Testis (tissue), 3 donors: ENCODE measurements around the gene GPR176. TPM values are rescaled to one million over a fixed set of nuclear protein-coding genes. Genes with fewer than 3 reads are reported as not detected.

Source experiments
- DNase-seq: peaks from one replicate; pipeline ENCODE4 v3.0.0-alpha.2; 2019
- H3K27ac ChIP-seq, 2 donors: fragments of 200-600 bp; sonication (generic); one replicate each; pipeline ENCODE4 v1.5.1; 2019
- H3K27me3 ChIP-seq: fragments of 200-600 bp; sonication (generic); one replicate; pipeline ENCODE4 v1.5.1; 2019
- H3K36me3 ChIP-seq: fragments of 200-600 bp; sonication (generic); one replicate; pipeline ENCODE4 v1.5.1; 2017; ENCODE audit warnings: low read depth; ENCODE audit errors: missing control alignments
- H3K4me1 ChIP-seq: fragments of 200-600 bp; sonication (generic); one replicate; pipeline ENCODE4 v1.5.1; 2019
- H3K4me3 ChIP-seq, 2 donors: fragments of 200-600 bp; sonication (generic); one replicate each; pipeline ENCODE4 v1.5.1; 2017 to 2019
- H3K9me3 ChIP-seq: fragments of 200-600 bp; sonication (generic); one replicate; pipeline ENCODE4 v1.5.1; 2017
- CTCF ChIP-seq, 3 experiments: fragments of 450-650 bp in 2 of 3; fragments of 200-600 bp in 1 of 3; sonication (generic) in 1 of 3; IDR thresholded peaks; one replicate each; pipeline ENCODE4 v1.5.1; 2016 to 2019; ENCODE audit warnings: antibody characterized with exemption in 3 of 3, mild to moderate bottlenecking in 2 of 3, moderate library complexity in 1 of 3
- POLR2A ChIP-seq: fragments of 450-650 bp; IDR thresholded peaks from one replicate; pipeline ENCODE4 v1.6.1; 2017; ENCODE audit warnings: antibody characterized with exemption, mild to moderate bottlenecking, moderate library complexity
- WGBS, 2 donors: methylation state at CpG; one replicate each; pipeline ENCODE4 v1.1.5; 2018; 5-methylcytosine and 5-hydroxymethylcytosine counted together
- intact Hi-C: fragments of 100-400 bp; cut with DNase I; formaldehyde crosslinking; loops from one replicate; pipeline ENCODE4 v1.15.1; 2023; ENCODE audit warnings: low total_unique reads
- polyA plus RNA-seq: library from polyadenylated mRNA; stranded (reverse); fragments of 350-450 nt; fragmentation: Illumina TruSeq; extraction: RNeasy Lipid Tissue Mini Kit (QIAGEN cat#74804); gene quantifications from one replicate; pipeline ENCODE4 v1.2.3, GENCODE V29; 2014; ENCODE audit warnings: low read depth, low replicate concordance; ENCODE audit not compliant: insufficient read depth
- total RNA-seq, 2 donors: library from RNA; depleted of rRNA; stranded (reverse); fragments of >200 nt; gene quantifications; one replicate each; pipeline ENCODE4 v1.2.3, GENCODE V29; 2016

The GPR176 gene
- total and polyA plus RNA-seq, 3 donors from 2014 or later, result 22.0 to 34.1 (median 23.1) TPM

DNA sequence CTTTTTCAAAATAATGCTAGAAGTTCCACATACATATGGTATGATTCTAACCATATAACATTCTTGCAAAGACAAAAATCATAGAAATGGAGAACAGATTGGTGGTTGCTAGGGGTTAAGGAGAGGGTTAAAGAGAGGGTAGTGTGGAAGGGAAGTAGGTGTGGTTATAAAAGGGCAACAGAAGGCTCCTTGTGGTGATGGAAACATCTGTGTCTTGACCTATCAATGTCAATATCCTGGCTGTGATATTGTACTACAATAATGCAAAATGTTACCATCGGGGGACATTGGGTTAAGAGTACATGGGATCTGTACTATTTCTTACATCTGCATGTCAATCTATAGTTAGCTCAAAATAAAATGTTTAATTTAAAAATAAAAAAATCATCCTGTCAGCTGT is 69.6 kb downstream of the GPR176 start:
- no peaks in the 10 kb centered on the region for H3K27me3 ChIP-seq
- no peak overlapping the region for H3K27ac ChIP-seq
- H3K4me3 ChIP-seq, result no peak overlapping the region
- TF ChIP-seq CTCF (IDR thresholded peaks at IDR 0.05), result no peak
- no peak for TF ChIP-seq POLR2A
- H3K9me3 ChIP-seq, result no peaks in the 10 kb centered on the region
- 86 to 92% methylated on average over 1 of the region's 1 CpG for WGBS, 2 donors
- no peaks in the 10 kb centered on the region for H3K36me3 ChIP-seq
- no peak for DNase-seq
- intact Hi-C loops, result no loop called here
- no peaks in the 10 kb centered on the region for H3K4me1 ChIP-seq

DNA sequence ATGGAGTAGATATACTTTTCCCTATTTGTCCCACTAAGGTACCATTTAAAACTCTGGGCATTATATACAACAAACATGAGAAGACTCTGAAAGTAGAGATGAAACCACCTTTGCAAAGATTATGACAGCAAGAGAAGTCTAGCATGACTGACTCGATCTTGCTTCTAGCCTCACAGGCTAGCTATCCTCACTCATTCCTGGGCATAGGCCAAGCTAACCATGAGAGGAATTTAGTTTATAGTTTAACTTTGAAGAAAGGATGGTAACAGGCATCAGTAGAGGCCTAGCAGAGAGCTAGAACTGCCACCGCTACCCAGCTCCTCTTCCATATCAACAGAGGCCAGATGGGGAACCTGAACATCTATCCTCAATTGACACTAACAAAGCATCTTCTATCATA is 74.0 kb downstream of the GPR176 start:
- H3K27ac ChIP-seq, result no peak overlapping the region
- no peak overlapping the region for H3K4me3 ChIP-seq
- no peaks in the 10 kb centered on the region for H3K27me3 ChIP-seq
- intact Hi-C loops, result no loop called here
- DNase-seq, result no peak
- TF ChIP-seq CTCF (IDR thresholded peaks at IDR 0.05) (no peak), POLR2A (no peak)
- no peaks in the 10 kb centered on the region for H3K4me1 ChIP-seq
- WGBS, 2 donors, result 91 to 99% methylated on average over 2 of the region's 2 CpGs
- no peaks in the 10 kb centered on the region for H3K36me3 ChIP-seq
- H3K9me3 ChIP-seq, result no peaks in the 10 kb centered on the region

DNA sequence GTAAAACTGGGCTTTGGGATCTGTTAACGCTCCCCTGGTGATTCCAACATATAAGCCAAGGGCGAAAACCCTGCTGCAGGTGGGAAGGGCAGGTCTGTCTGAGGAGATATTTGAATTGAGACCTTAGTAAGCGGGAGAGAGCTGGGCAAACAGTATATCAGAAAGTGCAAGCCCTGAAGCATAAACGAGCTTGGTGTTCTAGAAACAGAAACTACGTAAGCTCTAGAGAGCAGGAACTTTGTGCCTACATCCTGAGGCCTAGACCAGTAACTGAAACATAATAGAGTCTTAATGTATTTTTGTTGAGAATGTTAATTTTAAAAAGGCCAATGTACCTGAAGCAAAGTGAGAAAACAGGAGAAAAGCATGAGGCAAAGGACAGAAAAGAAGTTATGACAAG is 74.5 kb downstream of the GPR176 start:
- no peak for DNase-seq
- no peaks in the 10 kb centered on the region for H3K27me3 ChIP-seq
- WGBS, 2 donors, result 89 to 96% methylated on average over 5 of the region's 5 CpGs
- H3K9me3 ChIP-seq, result no peaks in the 10 kb centered on the region
- intact Hi-C loops, result no loop called here
- TF ChIP-seq POLR2A (no peak), CTCF (IDR thresholded peaks at IDR 0.05) (no peak)
- no peaks in the 10 kb centered on the region for H3K36me3 ChIP-seq
- no peak overlapping the region for H3K4me3 ChIP-seq
- no peak overlapping the region for H3K27ac ChIP-seq
- H3K4me1 ChIP-seq, result no peaks in the 10 kb centered on the region

DNA sequence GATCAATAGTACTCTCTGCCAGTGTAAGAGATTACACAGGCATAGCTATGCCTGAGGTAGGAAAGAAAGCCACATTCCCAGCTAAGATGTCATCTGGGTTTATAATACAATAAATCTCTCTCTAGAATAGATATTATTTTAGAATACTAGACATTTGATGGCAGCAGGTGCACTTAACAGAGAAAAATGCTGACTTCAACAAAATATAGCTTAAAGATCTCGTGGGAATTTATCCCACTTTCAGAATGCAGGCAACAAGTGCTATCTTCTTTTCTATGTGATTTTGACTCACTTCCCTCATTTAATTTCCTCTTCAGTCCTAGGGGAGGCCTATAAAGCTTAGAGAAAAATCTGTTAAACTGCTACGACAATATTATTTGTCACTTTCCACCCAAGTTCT is 76.5 kb downstream of the GPR176 start:
- WGBS, 2 donors, result 85 to 87% methylated on average over 2 of the region's 2 CpGs
- Histone ChIP-seq H3K27me3 (no peaks in the 10 kb centered on the region), H3K4me1 (no peaks in the 10 kb centered on the region), H3K27ac (no peak overlapping the region), H3K4me3 (no peak overlapping the region), H3K36me3 (no peaks in the 10 kb centered on the region), H3K9me3 (no peaks in the 10 kb centered on the region)
- DNase-seq, result no peak
- TF ChIP-seq CTCF (IDR thresholded peaks at IDR 0.05) (no peak), POLR2A (no peak)
- intact Hi-C loops, result no loop called here

DNA sequence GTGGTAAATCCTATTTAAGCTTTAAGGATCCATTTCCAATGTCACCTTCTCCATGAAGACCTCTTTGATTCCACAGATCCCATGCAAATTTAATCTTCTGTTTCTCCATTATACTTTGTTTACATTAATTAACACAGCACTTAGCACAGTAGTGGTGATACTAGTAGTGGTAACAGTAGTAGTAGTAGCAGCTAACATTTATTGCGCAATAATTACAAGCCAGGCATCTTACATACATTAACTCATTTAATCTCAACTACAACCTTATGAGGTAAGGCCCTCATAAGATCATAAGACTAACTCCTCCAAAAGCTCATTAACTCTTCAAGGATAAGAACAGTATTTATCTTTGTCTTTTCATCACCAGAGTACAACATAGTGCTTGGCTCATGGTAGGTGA is 82.6 kb downstream of the GPR176 start:
- TF ChIP-seq CTCF (IDR thresholded peaks at IDR 0.05) (no peak), POLR2A (no peak)
- H3K27ac ChIP-seq, result no peak overlapping the region
- H3K27me3 ChIP-seq, result no peaks in the 10 kb centered on the region
- intact Hi-C loops, result no loop called here
- H3K36me3 ChIP-seq, result no peaks in the 10 kb centered on the region
- no peaks in the 10 kb centered on the region for H3K4me1 ChIP-seq
- H3K4me3 ChIP-seq, result no peak overlapping the region
- DNase-seq, result no peak
- WGBS, 2 donors, result 91 to 100% methylated on average over 1 of the region's 1 CpG
- no peaks in the 10 kb centered on the region for H3K9me3 ChIP-seq
